Adrenal gland (tissue), 5 donors: ENCODE measurements around the gene UBE3B.

ENCODE experiments used
- POLR2A ChIP-seq, 2 donors: fragments of 450-650 bp; IDR thresholded peaks; one replicate each; pipeline ENCODE4 v1.6.1; 2017; ENCODE audit warnings: antibody characterized with exemption in 2 of 2, mild to moderate bottlenecking in 2 of 2, moderate library complexity in 1 of 2
- TF ChIP-seq, protein P1 (sequence below), 6 experiments: fragments of 450-650 bp in 4 of 6; fragments of 200-600 bp in 2 of 6; sonication (generic) in 1 of 6; IDR thresholded peaks; 1 replicate in 5 of 6; 2 replicates in 1 of 6; pipeline versions ENCODE4 v1.5.1 to v1.8.0; 2016 to 2021; ENCODE audit warnings: antibody characterized with exemption in 6 of 6, mild to moderate bottlenecking in 2 of 6, moderate library complexity in 1 of 6
- donor health status: DM: no; HTN: no; CAD: no.

DNA sequence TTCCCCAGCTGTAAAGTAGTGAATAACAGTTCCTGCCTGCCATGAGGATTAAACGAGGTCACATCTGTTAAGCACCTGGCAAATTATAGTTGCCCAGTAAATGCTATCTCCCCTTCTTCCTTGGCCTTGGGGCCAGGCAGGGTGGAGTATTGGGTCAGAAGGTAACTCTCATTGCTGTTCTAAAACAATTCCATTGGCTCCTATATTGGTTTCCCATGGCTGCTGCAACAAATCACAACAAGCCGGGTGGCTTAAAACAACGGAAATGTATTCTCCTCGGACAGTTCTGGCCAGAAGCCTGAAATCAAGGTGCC, 63.9 kb downstream of the UBE3B start:
- TF ChIP-seq, protein P1, sequence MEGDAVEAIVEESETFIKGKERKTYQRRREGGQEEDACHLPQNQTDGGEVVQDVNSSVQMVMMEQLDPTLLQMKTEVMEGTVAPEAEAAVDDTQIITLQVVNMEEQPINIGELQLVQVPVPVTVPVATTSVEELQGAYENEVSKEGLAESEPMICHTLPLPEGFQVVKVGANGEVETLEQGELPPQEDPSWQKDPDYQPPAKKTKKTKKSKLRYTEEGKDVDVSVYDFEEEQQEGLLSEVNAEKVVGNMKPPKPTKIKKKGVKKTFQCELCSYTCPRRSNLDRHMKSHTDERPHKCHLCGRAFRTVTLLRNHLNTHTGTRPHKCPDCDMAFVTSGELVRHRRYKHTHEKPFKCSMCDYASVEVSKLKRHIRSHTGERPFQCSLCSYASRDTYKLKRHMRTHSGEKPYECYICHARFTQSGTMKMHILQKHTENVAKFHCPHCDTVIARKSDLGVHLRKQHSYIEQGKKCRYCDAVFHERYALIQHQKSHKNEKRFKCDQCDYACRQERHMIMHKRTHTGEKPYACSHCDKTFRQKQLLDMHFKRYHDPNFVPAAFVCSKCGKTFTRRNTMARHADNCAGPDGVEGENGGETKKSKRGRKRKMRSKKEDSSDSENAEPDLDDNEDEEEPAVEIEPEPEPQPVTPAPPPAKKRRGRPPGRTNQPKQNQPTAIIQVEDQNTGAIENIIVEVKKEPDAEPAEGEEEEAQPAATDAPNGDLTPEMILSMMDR (IDR thresholded peaks at IDR 0.05): no peak
- no peak for TF ChIP-seq POLR2A (IDR thresholded peaks at IDR 0.05)
